H1 (cell line): ENCODE data around the gene RPS28. TPM values are rescaled to one million over a fixed set of nuclear protein-coding genes. Genes with fewer than 3 reads are reported as not detected.
A peak's percentile ranks its signal among the peaks of the same experiment; 100 is the strongest.

Experiments used
- CTCF ChIA-PET: fragments of 300-600 bp; sonication (Branson Sonifier 250); formaldehyde crosslinking; loops from one replicate; lab custom pipeline; 2021; ENCODE audit not compliant: partially characterized antibody; lab: Charles Lee
- POLR2A ChIA-PET: fragments of 300-600 bp; sonication (Branson Sonifier 250); formaldehyde crosslinking; loops from one replicate; lab custom pipeline; 2021; ENCODE audit warnings: inconsistent platforms; ENCODE audit not compliant: partially characterized antibody; lab: Charles Lee
- DNase-seq, 2 experiments: peaks; one replicate each; pipeline versions ENCODE4 v3.0.0 to v3.0.0-alpha.2; 2010 to 2022; ENCODE audit warnings: low spot score in 2 of 2, low read depth in 1 of 2, mixed read lengths in 1 of 2
- FAIRE-seq: peaks from 2 replicates; lab custom pipeline; 2011; peaks lifted over from hg19 to GRCh38; lab: Jason Lieb, UNC
- H2AFZ ChIP-seq: 2 replicates; pipeline ENCODE4 v1.8.1; 2012; ENCODE audit warnings: low read length, inconsistent platforms
- H2AK5ac ChIP-seq: 2 replicates; pipeline ENCODE4 v1.6.1; 2013; ENCODE audit warnings: low read depth, low read length
- H2BK120ac ChIP-seq: replicated peaks from 2 replicates; pipeline ENCODE3; 2013; ENCODE audit warnings: low read depth, low read length, inconsistent platforms
- H2BK12ac ChIP-seq: 2 replicates; pipeline ENCODE4 v1.6.1; 2013; ENCODE audit warnings: low read depth, low read length
- H2BK15ac ChIP-seq: 2 replicates; pipeline ENCODE4 v1.6.1; 2013; ENCODE audit warnings: low read length
- H2BK20ac ChIP-seq: 2 replicates; pipeline ENCODE4 v1.6.1; 2013; ENCODE audit warnings: low read length
- H2BK5ac ChIP-seq: 2 replicates; pipeline ENCODE4 v1.6.1; 2013; ENCODE audit warnings: low read depth, low read length
- H3K14ac ChIP-seq: 2 replicates; pipeline ENCODE4 v1.6.1; 2013; ENCODE audit warnings: inconsistent platforms; ENCODE audit not compliant: insufficient read length
- H3K18ac ChIP-seq: 2 replicates; pipeline ENCODE4 v1.6.1; 2013; ENCODE audit warnings: low read length; ENCODE audit errors: extremely low read depth
- H3K23ac ChIP-seq: 2 replicates; pipeline ENCODE4 v1.6.1; 2013; ENCODE audit warnings: inconsistent platforms; ENCODE audit not compliant: insufficient read length
- H3K23me2 ChIP-seq: 2 replicates; pipeline ENCODE4 v1.6.1; 2013; ENCODE audit warnings: low read depth, low read length
- H3K27ac ChIP-seq: 2 replicates; pipeline ENCODE4 v1.6.1; 2011; ENCODE audit warnings: low read depth, low read length, inconsistent platforms
- H3K27me3 ChIP-seq, 4 experiments: replicated peaks in 1 of 4; 1 replicate in 1 of 4; 2 replicates in 3 of 4; pipeline versions ENCODE4 v1.6.1 to v1.8.1; 2011 to 2013; ENCODE audit warnings: low read length in 3 of 4, mild to moderate bottlenecking in 3 of 4, inconsistent platforms in 2 of 4, mixed read lengths in 2 of 4, moderate library complexity in 1 of 4; ENCODE audit not compliant: control insufficient read depth in 3 of 4, insufficient read depth in 3 of 4; ENCODE audit errors: extremely low read depth in 1 of 4
- H3K36me3 ChIP-seq, 4 experiments: 2 replicates each; pipeline versions ENCODE4 v1.6.1 to v1.8.1; 2011 to 2013; ENCODE audit warnings: mild to moderate bottlenecking in 4 of 4, low read length in 3 of 4, moderate library complexity in 2 of 4, control low read depth in 1 of 4, inconsistent platforms in 1 of 4; ENCODE audit not compliant: insufficient read depth in 4 of 4, control insufficient read depth in 2 of 4
- H3K4ac ChIP-seq: replicated peaks from 2 replicates; pipeline ENCODE3; 2013; ENCODE audit warnings: low read length, low read depth, mixed read lengths, inconsistent platforms; ENCODE audit not compliant: insufficient read length
- H3K4me1 ChIP-seq, 4 experiments: replicated peaks in 1 of 4; 1 replicate in 1 of 4; 2 replicates in 3 of 4; pipeline versions ENCODE4 v1.6.1 to v1.8.1; 2011 to 2013; ENCODE audit warnings: low read length in 3 of 4, inconsistent platforms in 2 of 4, mixed read lengths in 1 of 4; ENCODE audit not compliant: insufficient read depth in 4 of 4, control insufficient read depth in 3 of 4
- H3K4me2 ChIP-seq, 2 experiments: 2 replicates each; pipeline versions ENCODE4 v1.6.1 to v1.8.1; 2011 to 2013; ENCODE audit warnings: low read depth in 2 of 2, low read length in 2 of 2, control low read depth in 1 of 2, inconsistent platforms in 1 of 2, mild to moderate bottlenecking in 1 of 2; ENCODE audit not compliant: insufficient read depth in 1 of 2
- H3K4me3 ChIP-seq, 4 experiments: fragments of 200-600, 300-600 bp in 1 of 4; sonication (generic), shearing (Covaris generic), sonication (Bioruptor Twin) in 1 of 4; 2 replicates each; pipeline versions ENCODE4 v1.5.1 to v1.8.1; 2011 to 2016; ENCODE audit warnings: low read length in 4 of 4, low read depth in 3 of 4, control low read depth in 2 of 4, inconsistent platforms in 2 of 4, mild to moderate bottlenecking in 2 of 4, mixed read lengths in 1 of 4, moderate library complexity in 1 of 4; ENCODE audit not compliant: insufficient read depth in 2 of 4; ENCODE audit errors: extremely low read depth in 1 of 4
- H3K56ac ChIP-seq: replicated peaks from 2 replicates; pipeline ENCODE3; 2013; ENCODE audit warnings: low read depth, mild to moderate bottlenecking, mixed read lengths, low read length, inconsistent platforms; ENCODE audit not compliant: insufficient read length
- H3K79me1 ChIP-seq: 2 replicates; pipeline ENCODE4 v1.6.1; 2013; ENCODE audit warnings: low read depth, low read length, control low read depth
- H3K79me2 ChIP-seq, 2 experiments: 2 replicates each; pipeline versions ENCODE4 v1.6.1 to v1.8.1; 2012 to 2013; ENCODE audit warnings: low read length in 2 of 2, mild to moderate bottlenecking in 2 of 2, inconsistent platforms in 1 of 2; ENCODE audit not compliant: insufficient read depth in 2 of 2, control insufficient read depth in 1 of 2
- H3K9ac ChIP-seq, 4 experiments: replicated peaks in 1 of 4; 1 replicate in 1 of 4; 2 replicates in 3 of 4; pipeline versions ENCODE4 v1.6.1 to v1.8.1; 2011 to 2013; ENCODE audit warnings: low read depth in 3 of 4, low read length in 3 of 4, control low read depth in 2 of 4, mild to moderate bottlenecking in 2 of 4, moderate library complexity in 2 of 4, inconsistent platforms in 1 of 4; ENCODE audit errors: extremely low read depth in 1 of 4
- H3K9me3 ChIP-seq, 2 experiments: 2 replicates each; pipeline versions ENCODE4 v1.6.1 to v1.8.1; 2012 to 2013; ENCODE audit warnings: mild to moderate bottlenecking in 2 of 2, moderate library complexity in 2 of 2, control low read depth in 1 of 2, inconsistent platforms in 1 of 2, low read depth in 1 of 2, low read length in 1 of 2, mixed read lengths in 1 of 2; ENCODE audit not compliant: insufficient read depth in 2 of 2
- H4K20me1 ChIP-seq, 2 experiments: replicated peaks in 1 of 2; 2 replicates each; pipeline versions ENCODE3 to v1.8.1; 2011 to 2013; ENCODE audit warnings: inconsistent platforms in 2 of 2, low read length in 2 of 2, mild to moderate bottlenecking in 1 of 2; ENCODE audit not compliant: insufficient read depth in 2 of 2, control insufficient read depth in 1 of 2
- H4K5ac ChIP-seq: 2 replicates; pipeline ENCODE4 v1.6.1; 2013; ENCODE audit warnings: low read length, low read depth, mixed read lengths, inconsistent platforms; ENCODE audit not compliant: insufficient read length
- H4K8ac ChIP-seq: 2 replicates; pipeline ENCODE4 v1.8.0; 2013; ENCODE audit warnings: mild to moderate bottlenecking, moderate library complexity, low read length, inconsistent platforms; ENCODE audit not compliant: insufficient read depth; ENCODE audit errors: extremely low read depth
- H4K91ac ChIP-seq: replicated peaks from 2 replicates; pipeline ENCODE3; 2013; ENCODE audit warnings: low read length, mixed read lengths, inconsistent platforms; ENCODE audit not compliant: insufficient read length
- CTBP2 ChIP-seq: IDR thresholded peaks from 2 replicates; pipeline ENCODE4 v1.7.0; 2011; ENCODE audit warnings: borderline replicate concordance, mild to moderate bottlenecking, moderate library complexity, mixed read lengths, low read length; ENCODE audit not compliant: insufficient read depth, insufficient read length
- RBBP5 ChIP-seq: IDR thresholded peaks from 2 replicates; pipeline ENCODE4 v1.7.1; 2012; ENCODE audit warnings: low read depth, mild to moderate bottlenecking, inconsistent platforms, low read length, moderate library complexity, borderline replicate concordance
- WGBS, 2 experiments: shearing (Covaris generic) in 1 of 2; methylation state at CpG; one replicate each; pipeline versions ENCODE4 v1.1.6 to v1.1.7; 2013 to 2015; ENCODE audit warnings: low lambda C conversion rate in 2 of 2, mixed read lengths in 2 of 2, inconsistent platforms in 1 of 2, low coverage in 1 of 2, missing lambda C conversion rate in 1 of 2; ENCODE audit not compliant: insufficient replicate concordance in 2 of 2, insufficient coverage in 1 of 2, insufficient read length in 1 of 2; ENCODE audit errors: extremely low coverage in 1 of 2, missing lambda C conversion rate in 1 of 2; 5-methylcytosine and 5-hydroxymethylcytosine counted together
- polyA plus RNA-seq, 7 experiments: library from polyadenylated mRNA; depleted of rRNA in 3 of 7; stranded (reverse) in 5 of 7; unstranded in 2 of 7; fragments of >200 nt in 5 of 7; fragments of 200-250 nt in 2 of 7; gene quantifications; 1 replicate in 5 of 7; 2 replicates in 1 of 7; 4 replicates in 1 of 7; pipeline versions ENCODE4 v1.2.1 to v1.2.3, GENCODE V29; 2011 to 2013; ENCODE audit warnings: missing spikeins in 2 of 7, mixed read lengths in 2 of 7
- total RNA-seq: library from RNA; stranded (reverse); fragmentation: NEBNext Ultra II Directional; extraction: Animal tissue kit (Norgen Biotek cat#: 25700); gene quantifications from 2 replicates; pipeline ENCODE4 v1.2.1, GENCODE V29; 2021

Gene RPS28
- total and polyA plus RNA-seq, 2 of the 8 experiments (the other 6 are each of a cell fraction or from before 2014, with no cell fraction given) = 1,241 to 1,699 TPM

DNA sequence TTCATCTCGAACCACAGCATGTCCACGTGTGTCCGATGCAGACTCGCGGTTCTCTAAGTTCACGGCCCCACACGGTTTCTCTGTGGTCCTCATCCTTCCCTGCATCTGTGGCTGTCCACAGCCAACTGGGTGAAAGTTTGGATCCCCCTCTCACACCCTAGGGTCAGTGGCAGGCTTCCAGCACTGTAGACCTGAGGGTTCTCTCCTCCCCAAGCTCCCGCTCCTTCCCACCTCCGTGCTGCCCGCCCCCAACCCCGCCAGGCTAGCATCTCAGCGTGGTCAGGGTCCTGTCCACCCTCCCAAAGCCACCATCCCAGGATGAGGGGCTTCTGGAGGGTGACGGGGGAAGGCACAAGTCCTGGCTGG is 45.6 kb downstream of the RPS28 start:
- Histone ChIP-seq H3K18ac (peak overlapping the region; percentile 83), H3K79me2 (no peaks in the 10 kb centered on the region), H3K23me2 (peaks cover 18% of the 10 kb centered on the region; the same call in 1 of the 2 replicates), H4K5ac (no peak overlapping the region), H3K4me1 (peaks cover 0 to 15% (median 8%) of the 10 kb centered on the region in 4 experiments; a peak in 6 of 7 replicates), H3K56ac (no peak overlapping the region), H2AFZ (no peak overlapping the region), H2BK5ac (peak overlapping the region; percentile 83; the same call in 1 of the 2 replicates), H3K4ac (peak overlapping the region; percentile 91), H3K4me3 (peak overlapping the region in 3 of 4 experiments; percentile 20 to 42 (median 26); a peak in 4 of 8 replicates), H3K9ac (no peak overlapping the region), H3K9me3 (no peaks in the 10 kb centered on the region)
- TF ChIP-seq CTBP2 (no peak), RBBP5 (0 out of 2 replicates have a peak, but pooled peaks have one; percentile 45)
- TF ChIP-seq, all 59 proteins: peak for 1
- peak overlapping the region; percentile 73 for H4K8ac ChIP-seq
- peak overlapping the region; percentile 18 for H2BK120ac ChIP-seq
- H3K79me1 ChIP-seq = no peaks in the 10 kb centered on the region; the same call in 1 of the 2 replicates
- H3K23ac ChIP-seq = no peak overlapping the region
- 82% methylated on average over 12 of the region's 13 CpGs; no CpG with 5 or more reads in 1 of the 2 experiments for WGBS, 2 experiments
- no peaks in the 10 kb centered on the region for H3K36me3 ChIP-seq
- DNase-seq = no peak
- ChIA-PET POLR2A (interaction anchor here (0.7 to 9.2 kb wide), 11 partner anchors 9 to 147 kb away, joined by 3 to 71 read pairs (median 4); partner anchors contain the start of genes HNRNPM, KANK3, RAB11B and ZNF414), CTCF (interaction anchor here (0.6 to 6.0 kb wide), 6 partner anchors 13 to 97 kb away, joined by 3 to 57 read pairs (median 4); no protein-coding TSS in a partner anchor)
- no peaks in the 10 kb centered on the region for H4K20me1 ChIP-seq
- peak overlapping the region; percentile 53; the same call in 1 of the 2 replicates for H2BK12ac ChIP-seq
- H4K91ac ChIP-seq = peak overlapping the region; percentile 82
- FAIRE-seq = no peak
- H2BK15ac ChIP-seq = peak overlapping the region; percentile 83; the same call in 1 of the 2 replicates
- H3K27ac ChIP-seq = no peak overlapping the region
- H2AK5ac ChIP-seq = no peak overlapping the region
- H3K27me3 ChIP-seq = peaks cover 0 to 24% (median 17%) of the 10 kb centered on the region in 4 experiments; a peak in 6 of 7 replicates
- H2BK20ac ChIP-seq = no peak overlapping the region
- no peak overlapping the region for H3K14ac ChIP-seq
- H3K4me2 ChIP-seq = peak overlapping the region; percentile 38 to 54; a peak in 2 of 4 replicates
